Cardiac ventricle fibroblast (primary cell): ENCODE measurements around the gene CYP20A1. TPM values are rescaled to one million over a fixed set of nuclear protein-coding genes. Genes with fewer than 3 reads are reported as not detected.

Experiments
- total RNA-seq: library from RNA; depleted of rRNA; stranded (reverse); fragments of >200 nt; gene quantifications from 2 replicates; pipeline ENCODE4 v1.2.3, GENCODE V29; 2015

Gene CYP20A1
- total RNA-seq: 25.9 and 26.1 TPM in 2 replicates

GRCh38 chr2:203238704-203239526 lies at the start of gene CYP20A1:
TSS of gene CYP20A1 (plus strand) at chr2:203239018. CDS start at chr2:203239063, 45 bp downstream.

GRCh38 chr2:203327901-203328759 lies 89.3 kb downstream of the CYP20A1 start, which contains the start of gene ABI2:
TSS of gene ABI2 (plus strand) at chr2:203328394. CDS start at chr2:203328515, 121 bp downstream.

Other genes with a start within 250 kb of the CYP20A1 start
- 10.8 and 15.4 TPM in 2 replicates for gene NBEAL1, start 224.1 kb upstream of the CYP20A1 start, total RNA-seq
- gene ABI2, start 89.4 kb downstream of the CYP20A1 start, total RNA-seq: 28.0 and 33.3 TPM in 2 replicates